ENCODE data around the gene TLE5. TPM values are rescaled to one million over a fixed set of nuclear protein-coding genes. Genes with fewer than 3 reads are reported as not detected.

Gene TLE5
- total and polyA plus RNA-seq, 2 experiments from 2014 or later = 130 to 154 TPM

GRCh38 chr19:3010871-3011270 lies 51.4 kb downstream of the TLE5 start:
- no peak for DNase-seq (ENCODE audit: low spot score)
- Histone ChIP-seq H3K27me3 (ENCODE audit: insufficient read depth) (no peaks in the 10 kb centered on the region), H3K36me3 (ENCODE audit: insufficient read depth) (no peaks in the 10 kb centered on the region), H3K9me2 (ENCODE audit: insufficient read depth) (no peaks in the 10 kb centered on the region), H3F3A (replicated peaks; ENCODE audit: low read depth) (no peaks in the 10 kb centered on the region), H3K4me2 (no peak overlapping the region), H2AFZ (no peak overlapping the region), H3K4me1 (ENCODE audit: insufficient read depth) (no peaks in the 10 kb centered on the region), H4K20me1 (replicated peaks; ENCODE audit: insufficient read depth) (no peaks in the 10 kb centered on the region), H3K27ac (ENCODE audit: low read depth) (no peak overlapping the region), H3K79me2 (replicated peaks; ENCODE audit: insufficient read depth) (no peaks in the 10 kb centered on the region), H3K4me3 (no peak overlapping the region)
- Mint-ChIP-seq H3K9me3 (no peaks in the 10 kb centered on the region), H3K27ac (no peak overlapping the region), H3K36me3 (ENCODE audit: low read depth) (no peaks in the 10 kb centered on the region; the same call in 2 of the 3 replicates), H3K4me3 (no peak overlapping the region), H3K4me1 (peaks cover 4% of the 10 kb centered on the region; the same call in 2 of the 3 replicates), H3K27me3 (ENCODE audit: insufficient read depth, low read depth, poor library complexity) (peaks cover 12% of the 10 kb centered on the region)
- no peak for ATAC-seq
- TF ChIP-seq JUNB (IDR thresholded peaks at IDR 0.05; ENCODE audit: unreplicated experiment) = no peak
- TF ChIP-seq ZNF462 (CRISPR knock-in tag; IDR thresholded peaks at IDR 0.05) = no peak
- no peak for TF ChIP-seq CTCF (conservative IDR thresholded peaks at IDR 0.05; ENCODE audit: low read depth in 2 of 2)
- TF ChIP-seq NANOG (IDR thresholded peaks at IDR 0.05; ENCODE audit: borderline replicate concordance) = no peak
- no peak for TF ChIP-seq REST (IDR thresholded peaks at IDR 0.05; ENCODE audit: unreplicated experiment)
- TF ChIP-seq EZH2 (IDR thresholded peaks at IDR 0.05; ENCODE audit: low read depth, unreplicated experiment) = no peak
- TF ChIP-seq ETS1 (IDR thresholded peaks at IDR 0.05) = no peak
- TF ChIP-seq EZH2phosphoT487 (IDR thresholded peaks at IDR 0.05; ENCODE audit: unreplicated experiment) = no peak

All from GM23338 (cell line).